Trophoblast cell (in vitro differentiated cells and primary cell): ENCODE results near the gene SLC35E2B.
A peak's percentile ranks its signal among the peaks of the same experiment; 100 is the strongest.

Experiments
- DNase-seq, 2 donors: peaks; one replicate each; pipeline ENCODE4 v3.0.0-alpha.2; 2016
- H2AFZ ChIP-seq: 2 replicates; pipeline ENCODE4 v1.6.1; 2013; ENCODE audit warnings: low read length, moderate library complexity, mild to moderate bottlenecking; ENCODE audit not compliant: insufficient read depth, poor library complexity
- H2AK5ac ChIP-seq: 2 replicates; pipeline ENCODE4 v1.6.1; 2013; ENCODE audit warnings: mild to moderate bottlenecking, low read length
- H2BK120ac ChIP-seq: 2 replicates; pipeline ENCODE4 v1.6.1; 2013; ENCODE audit warnings: low read length, mild to moderate bottlenecking, moderate library complexity; ENCODE audit not compliant: insufficient read depth, poor library complexity
- H2BK12ac ChIP-seq: 2 replicates; pipeline ENCODE4 v1.6.1; 2013; ENCODE audit warnings: mild to moderate bottlenecking, low read length, moderate library complexity
- H2BK5ac ChIP-seq: 2 replicates; pipeline ENCODE4 v1.6.1; 2013; ENCODE audit warnings: low read length, low read depth, moderate library complexity, mild to moderate bottlenecking; ENCODE audit not compliant: poor library complexity
- H3K14ac ChIP-seq: 2 replicates; pipeline ENCODE4 v1.6.1; 2013; ENCODE audit warnings: mild to moderate bottlenecking, low read length
- H3K18ac ChIP-seq: 2 replicates; pipeline ENCODE4 v1.6.1; 2013; ENCODE audit warnings: mild to moderate bottlenecking, low read length
- H3K23ac ChIP-seq: 2 replicates; pipeline ENCODE4 v1.6.1; 2013; ENCODE audit warnings: low read length
- H3K27ac ChIP-seq: 2 replicates; pipeline ENCODE4 v1.5.1; 2013; ENCODE audit warnings: low read depth, mild to moderate bottlenecking, inconsistent platforms, low read length, moderate library complexity
- H3K27me3 ChIP-seq: 2 replicates; pipeline ENCODE4 v1.6.1; 2013; ENCODE audit warnings: inconsistent platforms, mild to moderate bottlenecking, low read length, moderate library complexity; ENCODE audit not compliant: insufficient read depth
- H3K36me3 ChIP-seq, 2 experiments: 1 replicate in 1 of 2; 2 replicates in 1 of 2; pipeline ENCODE4 v1.6.1; 2013; ENCODE audit warnings: low read length in 2 of 2, mild to moderate bottlenecking in 2 of 2, moderate library complexity in 1 of 2; ENCODE audit not compliant: insufficient read depth in 2 of 2, control insufficient read depth in 1 of 2
- H3K4ac ChIP-seq: 2 replicates; pipeline ENCODE4 v1.6.1; 2013; ENCODE audit warnings: low read depth, mild to moderate bottlenecking, low read length, moderate library complexity
- H3K4me1 ChIP-seq, 2 experiments: 1 replicate in 1 of 2; 2 replicates in 1 of 2; pipeline ENCODE4 v1.6.1; 2013; ENCODE audit warnings: low read length in 2 of 2, mild to moderate bottlenecking in 2 of 2, moderate library complexity in 1 of 2; ENCODE audit not compliant: insufficient read depth in 2 of 2, control insufficient read depth in 1 of 2
- H3K4me2 ChIP-seq: 2 replicates; pipeline ENCODE4 v1.6.1; 2013; ENCODE audit warnings: inconsistent platforms, mild to moderate bottlenecking, low read length, moderate library complexity
- H3K4me3 ChIP-seq: 2 replicates; pipeline ENCODE4 v1.5.1; 2013; ENCODE audit warnings: mild to moderate bottlenecking, low read depth, low read length, inconsistent platforms
- H3K79me1 ChIP-seq: one replicate; pipeline ENCODE4 v1.6.1; 2013; ENCODE audit warnings: low read length
- H3K79me2 ChIP-seq: 2 replicates; pipeline ENCODE4 v1.6.1; 2013; ENCODE audit warnings: low read length, mild to moderate bottlenecking; ENCODE audit not compliant: control insufficient read depth, insufficient read depth, poor library complexity
- H3K9ac ChIP-seq: 2 replicates; pipeline ENCODE4 v1.6.1; 2013; ENCODE audit warnings: mild to moderate bottlenecking, low read length
- H3K9me3 ChIP-seq: 2 replicates; pipeline ENCODE4 v1.6.1; 2013; ENCODE audit warnings: low read depth, mild to moderate bottlenecking, control low read depth, inconsistent platforms, low read length; ENCODE audit not compliant: insufficient read depth
- H4K12ac ChIP-seq: 2 replicates; pipeline ENCODE4 v1.6.1; 2013; ENCODE audit warnings: low read depth, mild to moderate bottlenecking, low read length, moderate library complexity
- H4K8ac ChIP-seq: 2 replicates; pipeline ENCODE4 v1.6.1; 2013; ENCODE audit warnings: low read depth, mild to moderate bottlenecking, low read length, moderate library complexity
- H4K91ac ChIP-seq: one replicate; pipeline ENCODE4 v1.6.1; 2013; ENCODE audit warnings: low read depth, mild to moderate bottlenecking, low read length, moderate library complexity
- WGBS: extraction: QIAGEN DNeasy Blood & Tissue Kit; methylation state at CpG from one replicate; pipeline ENCODE4 v1.1.7; 2013; ENCODE audit warnings: missing lambda C conversion rate; ENCODE audit not compliant: insufficient read length, insufficient coverage; ENCODE audit errors: extremely low coverage; 5-methylcytosine and 5-hydroxymethylcytosine counted together

The SLC35E2B gene

GRCh38 chr1:1628754-1629429 lies 63.7 kb downstream of the SLC35E2B start:
- no peak overlapping the region for H2BK120ac ChIP-seq
- no peak overlapping the region for H3K18ac ChIP-seq
- H3K9me3 ChIP-seq, result peaks cover 10% of the 10 kb centered on the region
- H3K79me1 ChIP-seq, result peaks cover 4% of the 10 kb centered on the region
- DNase-seq, result no peak
- peaks cover 4 to 14% of the 10 kb centered on the region in 2 experiments for H3K4me1 ChIP-seq
- peak overlapping the region; percentile 13 for H3K4me2 ChIP-seq
- no peak overlapping the region for H3K4ac ChIP-seq
- no peak overlapping the region for H3K4me3 ChIP-seq
- H3K27ac ChIP-seq, result no peak overlapping the region
- H2BK12ac ChIP-seq, result no peak overlapping the region
- no peak overlapping the region for H2BK5ac ChIP-seq
- no peak overlapping the region for H2AK5ac ChIP-seq
- no peak overlapping the region for H3K23ac ChIP-seq
- H4K91ac ChIP-seq, result no peak overlapping the region
- H2AFZ ChIP-seq, result no peak overlapping the region
- H3K36me3 ChIP-seq, result peaks cover 19 to 29% of the 10 kb centered on the region in 2 experiments
- no peaks in the 10 kb centered on the region for H3K79me2 ChIP-seq
- no CpG with 5 or more reads among the region's 53 CpGs for WGBS
- peaks cover 26% of the 10 kb centered on the region for H3K27me3 ChIP-seq
- H3K14ac ChIP-seq, result no peak overlapping the region
- no peak overlapping the region for H4K8ac ChIP-seq
- H3K9ac ChIP-seq, result no peak overlapping the region
- no peak overlapping the region for H4K12ac ChIP-seq

- no CpG with 5 or more reads among the region's 53 CpGs for WGBS
- Histone ChIP-seq H3K9me3 (peaks cover 10% of the 10 kb centered on the region), H2AK5ac (no peak overlapping the region), H3K79me1 (peaks cover 4% of the 10 kb centered on the region), H2BK12ac (no peak overlapping the region), H3K27me3 (peaks cover 26% of the 10 kb centered on the region), H4K8ac (no peak overlapping the region), H2AFZ (no peak overlapping the region), H3K27ac (no peak overlapping the region), H2BK5ac (no peak overlapping the region), H4K12ac (no peak overlapping the region), H3K23ac (no peak overlapping the region), H3K14ac (no peak overlapping the region), H3K4me2 (no peak overlapping the region), H4K91ac (no peak overlapping the region), H3K79me2 (no peaks in the 10 kb centered on the region), H3K9ac (no peak overlapping the region), H2BK120ac (no peak overlapping the region), H3K36me3 (peaks cover 22 to 32% of the 10 kb centered on the region in 2 experiments), H3K4me3 (no peak overlapping the region), H3K4ac (no peak overlapping the region), H3K18ac (no peak overlapping the region), H3K4me1 (peaks cover 4 to 14% of the 10 kb centered on the region in 2 experiments)
- DNase-seq, result no peak
Observed at GRCh38 chr1:1627829-1628753, 64.5 kb downstream of the SLC35E2B start.

- Histone ChIP-seq H2AFZ (no peak overlapping the region), H2BK5ac (no peak overlapping the region), H3K23ac (no peak overlapping the region), H3K4me1 (peaks cover 4 to 14% of the 10 kb centered on the region in 2 experiments), H4K91ac (no peak overlapping the region), H3K14ac (no peak overlapping the region), H3K4me2 (no peak overlapping the region), H3K27me3 (peaks cover 26% of the 10 kb centered on the region), H3K79me1 (peaks cover 4% of the 10 kb centered on the region), H4K12ac (no peak overlapping the region), H2BK120ac (no peak overlapping the region), H3K36me3 (peaks cover 22 to 32% of the 10 kb centered on the region in 2 experiments), H3K18ac (no peak overlapping the region), H4K8ac (no peak overlapping the region), H3K27ac (no peak overlapping the region), H3K4me3 (no peak overlapping the region), H2BK12ac (no peak overlapping the region), H3K79me2 (no peaks in the 10 kb centered on the region), H3K9me3 (peaks cover 10% of the 10 kb centered on the region), H3K4ac (no peak overlapping the region), H2AK5ac (no peak overlapping the region), H3K9ac (no peak overlapping the region)
- DNase-seq, result no peak
- no CpG with 5 or more reads among the region's 37 CpGs for WGBS
Observed at GRCh38 chr1:1627261-1627828, 65.2 kb downstream of the SLC35E2B start.

- no CpG with 5 or more reads among the region's 48 CpGs for WGBS
- H2BK120ac ChIP-seq, result no peak overlapping the region
- peaks cover 4 to 6% of the 10 kb centered on the region in 2 experiments for H3K4me1 ChIP-seq
- peaks cover 22 to 32% of the 10 kb centered on the region in 2 experiments for H3K36me3 ChIP-seq
- no peak overlapping the region for H2BK5ac ChIP-seq
- no peak overlapping the region for H3K4me3 ChIP-seq
- no peak overlapping the region for H2AK5ac ChIP-seq
- H2AFZ ChIP-seq, result no peak overlapping the region
- H3K79me1 ChIP-seq, result no peaks in the 10 kb centered on the region
- H2BK12ac ChIP-seq, result no peak overlapping the region
- H3K14ac ChIP-seq, result no peak overlapping the region
- H3K9ac ChIP-seq, result no peak overlapping the region
- no peak overlapping the region for H4K91ac ChIP-seq
- H3K4ac ChIP-seq, result no peak overlapping the region
- H3K9me3 ChIP-seq, result peaks cover 10% of the 10 kb centered on the region
- H3K23ac ChIP-seq, result no peak overlapping the region
- H3K4me2 ChIP-seq, result no peak overlapping the region
- H3K79me2 ChIP-seq, result no peaks in the 10 kb centered on the region
- H4K8ac ChIP-seq, result no peak overlapping the region
- no peak overlapping the region for H4K12ac ChIP-seq
- H3K18ac ChIP-seq, result no peak overlapping the region
- peaks cover 18% of the 10 kb centered on the region for H3K27me3 ChIP-seq
- DNase-seq, result no peak
- no peak overlapping the region for H3K27ac ChIP-seq
Observed at GRCh38 chr1:1626207-1627141, 66.1 kb downstream of the SLC35E2B start.
